Progenitor cell of endocrine pancreas (in vitro differentiated cells): Measurements from ENCODE around the gene TAB2. TPM values are rescaled to one million over a fixed set of nuclear protein-coding genes. Genes with fewer than 3 reads are reported as not detected.

Experiments
- DNase-seq: peaks from one replicate; pipeline ENCODE4 v3.0.0; 2021; ENCODE audit warnings: low spot score; ENCODE audit not compliant: unreplicated experiment
- H3K27ac Mint-ChIP-seq: 2 replicates; pipeline ENCODE4 v1.8.0; 2021; ENCODE audit warnings: mild to moderate bottlenecking, moderate library complexity, mixed read lengths
- H3K27me3 Mint-ChIP-seq: 2 replicates; pipeline ENCODE4 v1.8.0; 2021; ENCODE audit warnings: mixed read lengths
- H3K36me3 Mint-ChIP-seq: 2 replicates; pipeline ENCODE4 v1.8.0; 2022; ENCODE audit warnings: mixed read lengths; ENCODE audit not compliant: insufficient read depth
- H3K4me1 Mint-ChIP-seq: 2 replicates; pipeline ENCODE4 v1.8.0; 2021; ENCODE audit warnings: low read depth, mixed read lengths
- H3K4me3 Mint-ChIP-seq: 2 replicates; pipeline ENCODE4 v1.8.0; 2021; ENCODE audit warnings: low read depth, mild to moderate bottlenecking, moderate library complexity, mixed read lengths
- H3K9me3 Mint-ChIP-seq: 2 replicates; pipeline ENCODE4 v1.8.0; 2021; ENCODE audit warnings: low read depth, mixed read lengths
- total RNA-seq: library from RNA; stranded (reverse); gene quantifications from 2 replicates; pipeline ENCODE4 v1.2.1, GENCODE V29; 2021
- TF ChIP-seq, protein P1 (sequence below): fragments of 200-600 bp; sonication (generic); IDR thresholded peaks from one replicate; pipeline ENCODE4 v1.5.0; 2021; ENCODE audit warnings: antibody characterized with exemption, mild to moderate bottlenecking; ENCODE audit not compliant: unreplicated experiment

The TAB2 gene
- total RNA-seq, 1 donor from 2014 or later = 58.0 TPM

DNA sequence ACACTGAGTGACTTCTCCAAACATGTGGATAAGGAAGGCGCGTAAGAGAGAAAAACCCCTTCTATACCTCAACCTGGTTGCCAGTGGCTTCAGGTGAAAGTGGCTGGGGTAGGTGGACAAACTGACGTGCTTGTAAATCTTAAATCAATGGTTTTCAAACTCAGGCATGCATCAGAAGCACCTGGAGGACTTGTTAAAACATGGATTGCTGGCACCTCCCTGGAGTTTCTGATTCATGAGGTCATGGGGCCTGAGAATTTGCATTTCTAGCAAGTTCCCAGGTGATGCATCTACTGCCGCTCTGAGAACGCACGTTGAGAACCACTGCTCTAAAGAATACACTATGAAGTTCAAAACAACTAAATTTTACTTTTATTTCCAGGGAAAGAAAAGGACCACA, 31.9 kb upstream of the TAB2 start:
- no peak overlapping the region for H3K4me3 Mint-ChIP-seq
- TF ChIP-seq, protein P1, sequence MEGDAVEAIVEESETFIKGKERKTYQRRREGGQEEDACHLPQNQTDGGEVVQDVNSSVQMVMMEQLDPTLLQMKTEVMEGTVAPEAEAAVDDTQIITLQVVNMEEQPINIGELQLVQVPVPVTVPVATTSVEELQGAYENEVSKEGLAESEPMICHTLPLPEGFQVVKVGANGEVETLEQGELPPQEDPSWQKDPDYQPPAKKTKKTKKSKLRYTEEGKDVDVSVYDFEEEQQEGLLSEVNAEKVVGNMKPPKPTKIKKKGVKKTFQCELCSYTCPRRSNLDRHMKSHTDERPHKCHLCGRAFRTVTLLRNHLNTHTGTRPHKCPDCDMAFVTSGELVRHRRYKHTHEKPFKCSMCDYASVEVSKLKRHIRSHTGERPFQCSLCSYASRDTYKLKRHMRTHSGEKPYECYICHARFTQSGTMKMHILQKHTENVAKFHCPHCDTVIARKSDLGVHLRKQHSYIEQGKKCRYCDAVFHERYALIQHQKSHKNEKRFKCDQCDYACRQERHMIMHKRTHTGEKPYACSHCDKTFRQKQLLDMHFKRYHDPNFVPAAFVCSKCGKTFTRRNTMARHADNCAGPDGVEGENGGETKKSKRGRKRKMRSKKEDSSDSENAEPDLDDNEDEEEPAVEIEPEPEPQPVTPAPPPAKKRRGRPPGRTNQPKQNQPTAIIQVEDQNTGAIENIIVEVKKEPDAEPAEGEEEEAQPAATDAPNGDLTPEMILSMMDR = no peak
- H3K4me1 Mint-ChIP-seq = no peaks in the 10 kb centered on the region
- H3K27ac Mint-ChIP-seq = no peak overlapping the region
- no peaks in the 10 kb centered on the region for H3K36me3 Mint-ChIP-seq
- no peaks in the 10 kb centered on the region for H3K9me3 Mint-ChIP-seq
- peaks cover 20% of the 10 kb centered on the region for H3K27me3 Mint-ChIP-seq
- no peak for DNase-seq

GRCh38 chr6:149286905-149287304, 30.6 kb upstream of the TAB2 start:
- Mint-ChIP-seq H3K36me3 (no peaks in the 10 kb centered on the region), H3K27ac (no peak overlapping the region), H3K27me3 (peaks cover 23% of the 10 kb centered on the region)

GRCh38 chr6:149289192-149289781, 28.2 kb upstream of the TAB2 start:
- peaks cover 19% of the 10 kb centered on the region for H3K27me3 Mint-ChIP-seq
- TF ChIP-seq, protein P1 = no peak

More at GRCh38 chr6:149286905-149287304, 30.6 kb upstream of the TAB2 start:
- Mint-ChIP-seq H3K4me1 (no peaks in the 10 kb centered on the region), H3K4me3 (no peak overlapping the region), H3K9me3 (no peaks in the 10 kb centered on the region)
- no peak for DNase-seq
- TF ChIP-seq, protein P1 = no peak

GRCh38 chr6:149289966-149290365, 27.5 kb upstream of the TAB2 start:
- Mint-ChIP-seq H3K36me3 (no peaks in the 10 kb centered on the region), H3K9me3 (no peaks in the 10 kb centered on the region), H3K27ac (no peak overlapping the region), H3K27me3 (peaks cover 14% of the 10 kb centered on the region), H3K4me1 (peaks cover 2% of the 10 kb centered on the region), H3K4me3 (no peak overlapping the region)
- DNase-seq = no peak
- TF ChIP-seq, protein P1 = no peak

More at GRCh38 chr6:149289192-149289781, 28.2 kb upstream of the TAB2 start:
- DNase-seq = no peak
- no peaks in the 10 kb centered on the region for H3K36me3 Mint-ChIP-seq
- no peaks in the 10 kb centered on the region for H3K9me3 Mint-ChIP-seq
- H3K4me1 Mint-ChIP-seq = peaks cover 2% of the 10 kb centered on the region
- H3K4me3 Mint-ChIP-seq = no peak overlapping the region
- no peak overlapping the region for H3K27ac Mint-ChIP-seq

DNA sequence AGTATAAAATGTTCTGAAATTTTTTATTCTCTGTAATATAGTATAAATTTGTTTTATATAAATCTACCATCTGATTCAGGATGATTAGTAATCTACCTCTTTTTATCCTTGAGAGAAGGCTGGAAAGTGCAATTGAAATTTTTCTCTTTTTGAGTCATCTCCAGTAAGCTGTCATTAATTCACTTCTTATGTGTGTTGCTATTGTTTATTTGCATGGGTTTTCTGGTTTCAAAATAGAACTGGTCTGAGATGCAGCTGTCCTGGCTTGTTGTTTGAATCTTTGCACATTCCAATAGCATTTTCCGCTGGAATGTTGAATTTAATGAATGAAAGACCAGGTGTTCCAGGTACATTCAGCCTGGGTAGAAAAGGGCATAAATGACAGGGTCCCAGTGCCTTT, 24.3 kb upstream of the TAB2 start:
- TF ChIP-seq, protein P1 = no peak
- Mint-ChIP-seq H3K9me3 (no peaks in the 10 kb centered on the region), H3K36me3 (no peaks in the 10 kb centered on the region), H3K4me3 (no peak overlapping the region), H3K4me1 (peaks cover 2% of the 10 kb centered on the region), H3K27ac (no peak overlapping the region), H3K27me3 (peaks cover 10% of the 10 kb centered on the region)
- DNase-seq = no peak
